Lower leg skin (tissue), 3 donors: ENCODE measurements around the gene SHKBP1.

Source experiments
- CTCF ChIP-seq, 3 donors: fragments of 450-650 bp; IDR thresholded peaks; one replicate each; pipeline ENCODE4 v1.5.1; 2016; ENCODE audit warnings: antibody characterized with exemption in 3 of 3, mild to moderate bottlenecking in 3 of 3, moderate library complexity in 2 of 3
- POLR2A ChIP-seq, 2 donors: fragments of 450-650 bp; IDR thresholded peaks; one replicate each; pipeline ENCODE4 v1.6.1; 2016 to 2017; ENCODE audit warnings: antibody characterized with exemption in 2 of 2, mild to moderate bottlenecking in 1 of 2, moderate library complexity in 1 of 2

GRCh38 chr19:40599331-40599901 lies 22.7 kb downstream of the SHKBP1 start:
- TF ChIP-seq CTCF (IDR thresholded peaks at IDR 0.05) = no peak
- no peak for TF ChIP-seq POLR2A (IDR thresholded peaks at IDR 0.05)
